GM19463 (cell line): ENCODE measurements around the gene DNAJC17.

ENCODE experiments used
- ATAC-seq: cut with Tn5 transposase; IDR thresholded peaks from one replicate; pipeline ENCODE4 v1.9.1; 2021; ENCODE audit warnings: mild to moderate bottlenecking, moderate library complexity; ENCODE audit not compliant: unreplicated experiment

Gene DNAJC17

DNA sequence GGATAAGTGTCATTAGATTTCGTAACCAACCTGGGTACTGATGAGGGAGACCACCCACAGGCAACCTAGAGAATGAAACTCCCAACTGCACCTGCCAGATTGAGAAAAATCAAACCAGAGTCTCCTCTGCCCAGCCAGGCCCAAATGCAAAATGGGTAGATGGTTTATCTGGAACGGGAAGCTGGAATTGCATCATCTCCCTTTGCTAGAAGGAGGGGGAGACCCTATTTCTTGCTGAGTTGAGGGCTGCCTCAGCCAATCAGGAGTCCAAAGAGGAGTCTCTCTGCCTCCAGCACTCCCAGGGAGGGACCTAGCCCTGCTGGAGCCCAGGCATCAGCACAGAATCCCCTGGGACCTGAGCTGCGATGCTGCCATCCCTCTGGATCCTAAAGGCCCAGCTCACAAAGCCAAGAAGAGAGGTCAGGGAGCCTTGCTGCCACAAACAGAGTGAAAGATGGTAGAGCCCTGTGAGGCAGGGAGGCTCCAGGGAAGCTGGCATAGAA is 60.3 kb downstream of the DNAJC17 start:
- ATAC-seq = no peak

DNA sequence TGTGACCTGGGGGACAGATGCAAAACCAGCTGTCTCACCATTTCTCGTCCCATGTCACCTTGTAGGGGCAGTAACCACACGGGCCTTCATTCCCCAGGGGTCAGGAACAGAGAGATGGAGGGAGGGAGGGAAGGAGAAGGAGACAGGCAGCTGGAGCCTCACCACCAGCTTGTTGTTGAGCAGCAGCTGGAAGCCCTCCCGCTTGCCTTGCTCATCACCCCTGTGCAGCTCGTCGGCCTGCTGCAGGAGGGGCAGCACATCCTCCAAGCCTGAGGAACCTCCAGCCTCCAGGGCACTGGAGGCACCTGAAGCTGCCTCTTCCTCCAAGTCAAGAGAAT is 62.5 kb downstream of the DNAJC17 start:
- no peak for ATAC-seq

DNA sequence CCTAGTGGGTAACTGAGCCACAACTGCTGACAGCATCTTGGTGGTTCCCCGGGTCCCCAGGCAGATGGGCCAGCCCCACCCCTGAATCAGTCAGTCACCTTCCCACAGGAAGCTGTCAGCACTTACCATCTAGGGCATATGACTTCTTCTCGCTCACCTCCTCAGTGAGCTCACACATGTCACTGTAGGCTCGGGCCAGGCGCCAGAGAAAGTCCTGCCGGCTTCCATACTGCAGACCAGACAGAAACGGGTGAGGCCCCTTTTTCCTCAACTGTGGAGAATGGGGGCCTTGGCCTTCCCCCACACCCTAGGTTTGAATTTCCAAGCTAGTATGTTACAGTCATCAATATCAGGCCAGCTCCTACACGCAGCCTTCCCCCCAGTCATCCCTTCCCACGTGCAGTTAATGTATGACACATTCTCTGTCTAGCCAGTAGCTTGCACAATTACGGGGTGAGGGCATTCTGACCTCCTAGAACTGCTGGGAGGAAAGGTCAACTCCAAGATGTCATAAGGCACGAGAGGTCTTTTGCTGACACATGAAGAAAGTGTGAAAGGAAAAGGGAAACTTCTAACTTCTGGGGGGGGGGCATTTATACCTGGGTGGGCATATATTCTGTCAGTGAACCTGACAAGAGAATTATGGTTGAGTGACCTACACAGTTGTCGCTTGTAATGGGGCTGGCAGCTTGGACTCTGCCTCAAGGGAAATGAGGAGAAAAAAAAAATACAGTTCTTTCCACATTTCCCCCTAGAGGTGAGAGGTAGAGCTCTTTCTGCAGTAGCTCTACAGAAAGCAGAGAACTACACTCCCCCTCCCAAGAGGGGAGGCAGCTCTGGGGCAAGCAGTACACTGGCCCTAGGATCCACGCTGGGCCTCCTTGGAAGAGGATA is 63.1 kb downstream of the DNAJC17 start:
- no peak for ATAC-seq

DNA sequence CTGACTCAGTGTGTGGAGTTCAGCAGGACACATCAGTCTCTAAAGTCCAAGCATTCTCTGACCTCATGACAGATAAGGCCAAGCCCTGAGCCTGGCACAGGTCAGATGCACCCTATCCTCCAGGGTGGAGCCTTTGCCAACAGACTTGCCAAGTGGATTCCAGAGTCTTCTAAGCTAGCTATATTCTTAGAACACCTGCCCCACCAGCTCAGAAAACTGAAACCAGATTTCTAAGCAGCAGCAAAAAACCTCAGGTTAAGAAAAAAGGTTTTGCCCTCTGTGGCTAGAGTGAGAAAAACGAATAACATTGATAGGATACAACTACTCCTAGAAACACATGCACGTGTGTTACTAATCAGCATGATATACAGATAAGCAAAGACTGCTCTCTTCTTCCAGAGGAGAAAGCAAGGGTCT is 63.8 kb downstream of the DNAJC17 start:
- ATAC-seq = no peak

DNA sequence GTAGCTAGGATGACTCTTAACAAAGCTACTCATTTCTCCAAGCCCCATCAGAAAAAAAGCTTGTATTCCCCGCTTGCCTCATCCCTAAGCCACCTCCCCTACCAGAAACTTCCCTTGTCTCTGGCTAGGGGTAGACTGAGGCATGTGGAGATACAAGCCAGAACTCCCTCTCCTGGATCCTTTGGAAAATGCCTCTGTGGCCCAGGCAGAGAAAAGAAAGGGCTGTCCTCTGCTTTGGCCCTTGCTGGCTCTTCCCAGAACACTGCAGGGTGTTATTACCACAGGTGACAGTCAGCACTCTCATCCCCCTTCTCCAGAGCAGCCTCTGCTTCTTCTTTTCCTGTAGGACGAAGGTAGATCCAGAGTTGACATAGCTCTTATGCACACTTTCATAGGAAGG is 67.4 kb downstream of the DNAJC17 start:
- no peak for ATAC-seq

DNA sequence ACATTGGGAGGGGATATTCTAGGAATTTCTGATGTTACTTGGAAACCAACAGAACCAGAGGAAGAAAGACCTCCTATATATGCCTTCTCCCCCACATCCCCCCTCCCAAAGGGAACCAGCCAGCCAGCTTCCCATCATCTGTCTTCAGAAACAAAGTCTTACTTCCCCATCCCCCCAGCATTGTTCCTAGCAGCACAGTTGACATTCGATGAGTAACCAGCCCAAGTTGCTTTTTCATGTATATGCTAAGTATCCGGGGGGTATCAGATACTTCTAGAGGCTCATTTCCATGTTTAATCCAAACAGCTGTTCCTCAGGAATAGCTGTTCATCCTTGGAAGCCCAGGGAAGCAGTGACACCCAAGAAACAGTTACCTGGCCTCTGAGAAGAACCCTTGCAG is 68.2 kb downstream of the DNAJC17 start:
- ATAC-seq = no peak

DNA sequence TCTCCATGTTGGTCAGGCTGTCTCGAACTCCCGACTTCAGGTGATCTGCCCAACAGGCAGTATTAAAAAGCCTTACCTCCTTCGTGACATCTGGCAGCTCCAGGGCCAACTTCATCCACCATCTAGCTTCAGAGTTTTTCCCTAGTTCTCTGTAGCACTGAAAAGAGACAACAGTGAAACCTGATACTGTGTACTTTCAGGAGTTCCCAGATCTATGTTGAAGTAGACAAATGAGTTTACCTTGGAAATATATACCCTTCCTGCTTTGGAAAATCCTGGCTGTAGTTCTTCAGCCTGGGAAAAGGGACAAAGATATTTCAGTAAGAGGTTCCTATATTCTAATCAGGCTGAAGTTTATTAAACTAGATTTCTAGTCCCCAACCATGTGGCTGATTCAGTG is 70.2 kb downstream of the DNAJC17 start:
- no peak for ATAC-seq

DNA sequence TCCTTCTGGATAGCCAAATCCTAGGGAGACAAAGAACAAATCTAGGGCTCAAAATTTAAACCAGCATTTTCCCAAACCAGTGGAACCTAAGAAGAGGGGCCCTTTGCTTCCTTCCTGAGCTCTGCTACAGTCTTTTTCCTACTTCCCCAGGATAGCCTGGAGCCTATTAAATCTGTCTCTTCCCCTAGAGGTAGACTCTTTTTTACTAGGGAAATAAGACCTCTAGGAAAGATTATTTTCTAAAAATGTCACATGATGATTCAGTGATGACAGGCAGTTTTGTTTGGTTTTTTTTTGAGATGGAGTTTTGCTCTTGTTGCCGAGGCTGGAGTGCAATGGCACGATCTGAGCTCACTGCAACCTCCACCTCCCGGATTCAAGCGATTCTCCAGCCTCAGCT is 70.7 kb downstream of the DNAJC17 start:
- no peak for ATAC-seq

DNA sequence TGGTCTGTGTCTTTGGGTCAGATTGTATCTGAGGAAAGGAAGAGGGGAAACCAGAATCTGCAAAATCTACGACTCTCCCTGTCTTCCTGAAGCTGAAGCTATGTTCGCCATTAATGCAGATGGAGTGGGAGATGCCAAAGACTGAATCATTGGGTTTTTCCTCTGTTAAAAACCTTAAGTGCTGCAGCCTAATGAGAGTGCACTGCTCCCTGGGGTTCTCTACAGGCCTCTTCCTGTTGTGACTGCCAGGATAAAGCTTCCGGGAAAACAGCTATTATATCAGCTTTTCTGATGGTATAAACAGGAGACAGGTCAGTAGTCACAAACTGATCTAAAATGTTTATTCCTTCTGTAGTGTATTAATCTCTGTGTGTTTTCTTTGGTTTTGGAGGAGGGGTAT is 76.2 kb downstream of the DNAJC17 start:
- no peak for ATAC-seq

DNA sequence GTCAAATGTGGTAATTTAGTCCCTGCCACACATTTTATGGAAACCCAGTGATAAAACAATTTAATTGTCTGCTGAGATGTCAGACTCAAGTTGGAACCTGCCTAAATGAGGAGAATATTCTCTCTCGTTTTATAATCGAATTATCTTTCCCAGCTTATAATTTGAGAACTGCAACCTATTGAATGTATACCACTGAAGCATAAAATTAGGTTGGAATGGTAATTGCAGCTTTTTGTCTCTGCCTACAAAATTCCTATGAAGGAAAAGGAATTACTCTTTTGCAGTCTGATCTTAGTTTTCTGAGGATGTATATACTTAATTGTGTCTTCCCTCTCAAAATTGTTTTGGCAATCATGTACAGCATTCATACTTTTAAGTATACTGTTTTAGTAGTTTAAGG is 83.4 kb downstream of the DNAJC17 start:
- no peak for ATAC-seq

DNA sequence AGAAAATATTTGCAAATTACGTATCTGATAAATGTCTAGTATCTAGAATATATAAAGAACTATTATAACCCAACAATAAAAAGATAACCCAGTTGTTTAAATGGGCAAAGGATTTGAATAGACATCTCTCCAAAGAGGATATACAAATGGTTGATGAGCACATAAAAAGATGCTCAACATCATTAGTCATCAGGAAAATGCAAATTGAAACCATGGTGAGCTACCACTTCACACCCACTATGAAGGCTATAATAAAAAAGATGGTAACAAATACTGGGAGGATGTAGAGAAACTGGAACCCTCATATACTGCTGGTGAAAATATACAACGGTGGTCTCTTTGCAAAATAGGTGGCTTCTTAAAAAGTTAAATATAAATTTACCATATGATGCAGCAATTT is 84.3 kb downstream of the DNAJC17 start:
- no peak for ATAC-seq

DNA sequence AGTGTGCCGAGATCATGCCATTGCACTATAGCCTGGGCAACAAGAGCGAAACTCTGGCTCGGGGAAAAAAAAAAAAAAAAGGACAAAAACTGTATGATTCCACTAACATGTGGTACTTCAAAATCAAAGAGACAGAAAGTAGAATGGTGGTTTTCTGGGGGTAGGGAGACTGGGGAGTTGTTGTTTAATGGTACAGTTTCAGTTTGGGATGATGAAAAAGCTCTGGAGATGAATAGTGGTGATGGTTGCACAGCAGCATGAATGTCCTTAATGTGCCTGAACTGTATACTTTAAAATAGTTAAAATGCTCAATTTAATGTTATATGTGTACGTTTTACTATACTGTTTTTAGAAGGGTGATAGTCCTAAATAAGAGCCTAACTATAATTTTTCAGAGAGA is 84.9 kb downstream of the DNAJC17 start:
- no peak for ATAC-seq

DNA sequence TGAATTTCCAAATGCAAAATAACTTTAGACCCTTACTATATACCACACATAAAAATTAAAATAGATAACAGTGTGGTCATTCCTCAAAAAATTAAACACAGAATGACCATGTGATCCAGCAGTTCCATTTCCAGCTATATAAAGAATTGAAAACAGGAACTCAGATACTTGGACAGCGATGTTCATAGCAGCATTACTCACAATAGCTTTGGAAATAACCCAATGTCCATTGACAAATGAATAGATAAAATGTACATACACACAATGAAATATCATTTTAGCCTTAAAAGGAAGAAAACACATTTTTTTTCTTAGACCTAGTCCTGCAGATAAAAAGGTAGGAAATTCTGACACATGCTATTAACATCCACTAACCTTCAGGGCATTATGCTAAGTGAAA is 85.6 kb downstream of the DNAJC17 start:
- no peak for ATAC-seq

DNA sequence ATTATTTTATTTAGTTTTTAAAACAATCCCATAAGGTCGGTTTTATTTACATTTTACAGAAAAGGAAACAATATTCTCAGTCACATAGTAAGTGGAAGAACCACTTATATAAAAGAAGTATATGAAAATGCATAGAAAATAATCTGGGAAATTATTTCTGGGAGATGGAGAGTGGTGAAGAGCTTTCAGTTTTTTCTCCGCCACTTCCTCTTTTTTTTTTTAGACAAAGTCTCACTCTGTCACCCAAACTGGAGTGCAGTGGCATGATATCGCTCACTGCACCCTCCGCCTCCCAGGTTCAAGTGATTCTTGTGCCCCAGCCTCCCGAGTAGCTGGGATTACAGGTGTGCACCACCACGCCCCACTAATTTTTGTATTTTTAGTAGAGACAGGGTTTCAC is 91.1 kb downstream of the DNAJC17 start:
- ATAC-seq = no peak
